ENCODE results near the gene DNPH1. TPM values are rescaled to one million over a fixed set of nuclear protein-coding genes. Genes with fewer than 3 reads are reported as not detected.

DNPH1 gene
- polyA plus RNA-seq, 1 experiment = 63.9 TPM

DNA sequence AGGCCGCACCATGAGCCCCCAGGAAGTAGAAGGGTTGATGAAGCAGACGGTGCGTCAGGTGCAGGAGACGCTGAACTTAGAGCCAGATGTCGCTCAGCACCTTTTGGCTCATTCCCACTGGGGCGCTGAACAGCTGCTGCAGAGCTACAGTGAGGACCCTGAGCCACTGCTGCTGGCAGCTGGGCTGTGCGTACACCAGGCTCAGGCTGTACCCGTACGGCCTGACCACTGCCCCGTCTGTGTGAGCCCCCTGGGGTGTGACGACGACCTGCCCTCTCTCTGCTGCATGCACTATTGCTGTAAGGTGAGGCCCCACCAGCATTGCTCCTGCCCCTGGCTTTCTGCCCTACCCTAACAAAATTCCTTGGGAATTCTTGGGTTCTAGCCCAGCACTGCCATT lies 13.1 kb downstream of the DNPH1 start:
- ChIA-PET CTCF (interaction anchor here (1.0 to 2.5 kb wide), 3 partner anchors 11 to 13 kb away, joined by 3 to 15 read pairs (median 3); partner anchors contain the start of gene DNPH1), POLR2A (no interaction called here)
- H3K27me3 ChIP-seq (ENCODE audit: control insufficient read depth, insufficient read depth, low read length) = no peaks in the 10 kb centered on the region
- peaks cover 19% of the 10 kb centered on the region for H3K36me3 ChIP-seq (ENCODE audit: control insufficient read depth, insufficient read depth, low read length)
- TF ChIP-seq, protein P1, sequence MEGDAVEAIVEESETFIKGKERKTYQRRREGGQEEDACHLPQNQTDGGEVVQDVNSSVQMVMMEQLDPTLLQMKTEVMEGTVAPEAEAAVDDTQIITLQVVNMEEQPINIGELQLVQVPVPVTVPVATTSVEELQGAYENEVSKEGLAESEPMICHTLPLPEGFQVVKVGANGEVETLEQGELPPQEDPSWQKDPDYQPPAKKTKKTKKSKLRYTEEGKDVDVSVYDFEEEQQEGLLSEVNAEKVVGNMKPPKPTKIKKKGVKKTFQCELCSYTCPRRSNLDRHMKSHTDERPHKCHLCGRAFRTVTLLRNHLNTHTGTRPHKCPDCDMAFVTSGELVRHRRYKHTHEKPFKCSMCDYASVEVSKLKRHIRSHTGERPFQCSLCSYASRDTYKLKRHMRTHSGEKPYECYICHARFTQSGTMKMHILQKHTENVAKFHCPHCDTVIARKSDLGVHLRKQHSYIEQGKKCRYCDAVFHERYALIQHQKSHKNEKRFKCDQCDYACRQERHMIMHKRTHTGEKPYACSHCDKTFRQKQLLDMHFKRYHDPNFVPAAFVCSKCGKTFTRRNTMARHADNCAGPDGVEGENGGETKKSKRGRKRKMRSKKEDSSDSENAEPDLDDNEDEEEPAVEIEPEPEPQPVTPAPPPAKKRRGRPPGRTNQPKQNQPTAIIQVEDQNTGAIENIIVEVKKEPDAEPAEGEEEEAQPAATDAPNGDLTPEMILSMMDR (IDR thresholded peaks at IDR 0.05; ENCODE audit: insufficient read depth, low read depth, low read length) = no peak
- H3K4me3 ChIP-seq (ENCODE audit: low read depth, low read length) = no peak overlapping the region
- no peak for DNase-seq (ENCODE audit: low read depth)

DNA sequence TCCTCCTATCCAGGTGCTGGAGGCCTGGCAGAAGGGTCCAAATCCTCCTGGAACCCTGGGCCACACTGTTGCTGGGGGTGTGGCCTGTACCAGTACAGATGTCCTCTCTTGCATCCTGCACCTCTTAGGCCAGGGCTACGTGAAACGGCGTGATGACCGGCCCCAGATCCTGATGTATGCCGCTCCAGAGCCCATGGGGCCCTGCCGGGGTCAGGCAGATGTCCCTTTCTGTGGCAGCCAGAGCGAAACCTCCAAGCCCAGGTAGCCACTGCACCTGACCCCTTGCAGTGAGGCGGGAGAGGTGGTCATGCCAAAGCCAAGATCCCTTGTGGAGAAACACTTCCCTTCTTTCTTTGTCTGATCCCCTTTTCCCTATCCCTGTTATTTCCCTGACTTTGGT lies 14.2 kb downstream of the DNPH1 start:
- Histone ChIP-seq H3K27me3 (ENCODE audit: control insufficient read depth, insufficient read depth, low read length) (no peaks in the 10 kb centered on the region), H3K36me3 (ENCODE audit: control insufficient read depth, insufficient read depth, low read length) (peaks cover 15% of the 10 kb centered on the region), H3K4me3 (ENCODE audit: low read depth, low read length) (no peak overlapping the region)
- TF ChIP-seq, protein P1 (IDR thresholded peaks at IDR 0.05; ENCODE audit: insufficient read depth, low read depth, low read length) = no peak
- DNase-seq (ENCODE audit: low read depth) = no peak
- CTCF ChIA-PET = interaction anchor here (0.6 to 2.5 kb wide), 2 partner anchors 14 to 51 kb away, joined by 3 to 15 read pairs; partner anchors contain the start of gene DNPH1
- POLR2A ChIA-PET = no interaction called here

DNA sequence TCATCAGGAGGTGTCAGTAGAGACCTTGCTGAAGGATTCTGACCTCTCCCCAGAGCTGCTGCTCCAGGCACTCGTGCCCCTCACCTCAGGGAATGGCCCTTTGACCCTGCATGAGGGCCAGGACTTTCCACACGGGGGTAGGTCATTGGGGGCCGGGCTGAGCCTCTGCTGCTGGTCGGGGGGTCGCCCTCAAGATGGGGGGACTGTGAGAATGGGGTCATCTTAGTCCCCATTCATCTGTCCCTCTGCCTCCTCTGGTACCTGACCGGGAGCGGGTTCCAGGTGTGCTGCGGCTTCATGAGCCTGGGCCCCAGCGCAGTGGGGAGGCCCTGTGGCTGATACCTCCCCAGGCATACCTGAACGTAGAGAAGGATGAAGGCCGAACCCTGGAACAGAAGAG lies 15.8 kb downstream of the DNPH1 start:
- POLR2A ChIA-PET = no interaction called here
- CTCF ChIA-PET = interaction anchor here (0.6 to 2.3 kb wide), 5 partner anchors 14 to 583 kb away, joined by 3 to 12 read pairs (median 3); partner anchors contain the start of gene DNPH1
- Histone ChIP-seq H3K27me3 (ENCODE audit: control insufficient read depth, insufficient read depth, low read length) (no peaks in the 10 kb centered on the region), H3K36me3 (ENCODE audit: control insufficient read depth, insufficient read depth, low read length) (peaks cover 15% of the 10 kb centered on the region), H3K4me3 (ENCODE audit: low read depth, low read length) (no peak overlapping the region)
- TF ChIP-seq, protein P1 (IDR thresholded peaks at IDR 0.05; ENCODE audit: insufficient read depth, low read depth, low read length) = no peak
- no peak for DNase-seq (ENCODE audit: low read depth)

DNA sequence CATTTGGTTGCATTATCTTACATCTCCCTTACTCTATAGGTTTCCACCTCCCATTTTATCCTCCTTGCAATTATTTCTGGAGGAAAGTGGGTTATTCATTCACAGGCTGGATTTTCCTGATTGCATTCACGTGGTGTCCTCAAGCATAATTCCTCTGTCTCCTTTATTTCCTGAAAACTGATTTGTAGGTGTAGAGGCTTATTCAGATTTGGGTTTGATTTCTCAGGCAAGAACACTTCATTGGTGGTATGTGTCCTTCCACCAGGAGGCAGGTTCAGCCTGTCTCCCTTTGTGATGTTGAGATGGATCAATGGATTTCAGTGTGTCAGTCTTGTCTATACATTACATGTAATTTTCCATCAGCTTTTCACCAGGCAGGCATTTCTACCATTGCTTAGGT lies 17.3 kb downstream of the DNPH1 start:
- no peak for DNase-seq (ENCODE audit: low read depth)
- H3K4me3 ChIP-seq (ENCODE audit: low read depth, low read length) = no peak overlapping the region
- TF ChIP-seq, protein P1 (IDR thresholded peaks at IDR 0.05; ENCODE audit: insufficient read depth, low read depth, low read length) = no peak
- CTCF ChIA-PET = interaction anchor here (2.3 kb wide), 1 partner anchor 18 kb away, joined by 12 read pairs; the partner anchor contains the start of gene DNPH1
- peaks cover 11% of the 10 kb centered on the region for H3K36me3 ChIP-seq (ENCODE audit: control insufficient read depth, insufficient read depth, low read length)
- POLR2A ChIA-PET = no interaction called here
- H3K27me3 ChIP-seq (ENCODE audit: control insufficient read depth, insufficient read depth, low read length) = no peaks in the 10 kb centered on the region

DNA sequence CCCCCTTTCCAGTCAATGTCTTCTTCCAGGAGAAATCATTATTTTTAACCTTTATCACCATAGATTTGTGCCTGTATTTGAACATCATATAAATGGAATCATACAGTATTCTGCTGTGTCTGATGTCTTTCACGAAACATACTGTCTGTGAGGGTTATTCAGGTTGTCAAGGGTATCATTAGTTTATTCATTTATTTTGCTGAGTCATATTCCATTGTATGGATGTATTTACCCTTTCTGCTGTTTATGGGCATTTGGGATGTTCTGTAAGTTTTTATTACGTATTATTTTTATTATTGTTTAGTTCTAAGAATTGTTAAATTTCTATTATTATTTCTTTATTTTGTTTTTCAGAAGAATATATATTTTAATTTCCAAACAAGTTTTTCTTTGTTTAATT lies 22.0 kb downstream of the DNPH1 start:
- CTCF ChIA-PET = no interaction called here
- Histone ChIP-seq H3K4me3 (ENCODE audit: low read depth, low read length) (no peak overlapping the region), H3K36me3 (ENCODE audit: control insufficient read depth, insufficient read depth, low read length) (peaks cover 13% of the 10 kb centered on the region), H3K27me3 (ENCODE audit: control insufficient read depth, insufficient read depth, low read length) (no peaks in the 10 kb centered on the region)
- POLR2A ChIA-PET = no interaction called here
- DNase-seq (ENCODE audit: low read depth) = no peak
- TF ChIP-seq, protein P1 (IDR thresholded peaks at IDR 0.05; ENCODE audit: insufficient read depth, low read depth, low read length) = no peak

Measured in BJ (cell line).